ENCODE measurements around the gene ASB1. TPM values are rescaled to one million over a fixed set of nuclear protein-coding genes. Genes with fewer than 3 reads are reported as not detected.

The ASB1 gene
- total RNA-seq, 1 experiment from 2014 or later: 27.7 TPM

DNA sequence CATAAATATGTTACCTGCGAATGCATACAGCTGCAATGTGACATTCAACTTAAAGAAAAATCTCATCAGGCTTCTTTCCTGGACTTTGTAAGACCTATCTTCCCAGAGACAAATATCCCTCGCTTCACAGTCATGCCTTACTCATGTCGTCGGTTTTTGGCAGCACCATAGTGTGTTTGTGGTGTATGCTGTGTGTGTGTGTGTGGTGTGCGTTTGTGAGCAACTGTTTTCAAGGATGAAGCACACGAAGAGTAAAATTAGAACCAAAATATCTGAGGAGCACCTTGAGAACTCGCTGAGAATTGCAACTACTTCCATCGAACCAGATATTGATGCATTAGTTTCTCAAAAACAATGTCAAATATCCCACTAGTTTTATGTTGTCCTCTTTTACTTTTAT, 56.9 kb downstream of the ASB1 start:
- DNase-seq (ENCODE audit: low spot score): no peak
- in situ Hi-C loops (cut with HindIII; ENCODE audit: low sequenced_read_pairs): no loop called here

- in situ Hi-C loops (cut with HindIII; ENCODE audit: low sequenced_read_pairs): no loop called here
- DNase-seq (ENCODE audit: low spot score): no peak
Observed at GRCh38 chr2:238484522-238485452, 58.1 kb downstream of the ASB1 start.

DNA sequence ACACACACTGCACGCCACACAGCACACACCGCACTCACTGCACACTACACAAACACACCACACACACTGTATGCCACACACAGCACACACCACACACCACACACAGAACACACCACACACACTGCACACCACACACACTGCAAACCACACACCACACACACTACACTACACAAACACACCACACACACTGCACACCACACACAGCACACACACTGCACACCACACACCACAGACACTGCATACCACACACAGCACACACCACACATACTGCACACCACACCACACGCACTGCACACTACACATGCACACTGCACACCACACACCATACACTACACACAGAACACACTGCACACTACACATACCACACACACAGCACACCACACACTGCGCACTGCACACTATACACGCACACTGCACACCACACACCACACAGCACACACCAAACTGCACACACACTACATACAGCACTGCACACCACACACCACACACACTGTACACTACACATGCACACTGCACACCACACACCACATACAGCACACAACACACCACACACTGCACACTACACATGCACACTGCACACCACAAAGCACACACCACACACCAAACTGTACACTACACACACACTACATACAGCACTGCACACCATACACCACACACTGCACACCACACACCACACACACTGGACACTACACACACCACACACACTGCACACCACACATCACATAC, 59.6 kb downstream of the ASB1 start:
- in situ Hi-C loops (cut with HindIII; ENCODE audit: low sequenced_read_pairs): no loop called here
- DNase-seq (ENCODE audit: low spot score): no peak

- in situ Hi-C loops (cut with HindIII; ENCODE audit: low sequenced_read_pairs): no loop called here
- no peak for DNase-seq (ENCODE audit: low spot score)
Observed at GRCh38 chr2:238487134-238487533, 60.4 kb downstream of the ASB1 start.

GRCh38 chr2:238487652-238488346, 61.1 kb downstream of the ASB1 start:
- no peak for DNase-seq (ENCODE audit: low spot score)
- in situ Hi-C loops (cut with HindIII; ENCODE audit: low sequenced_read_pairs): no loop called here

DNA sequence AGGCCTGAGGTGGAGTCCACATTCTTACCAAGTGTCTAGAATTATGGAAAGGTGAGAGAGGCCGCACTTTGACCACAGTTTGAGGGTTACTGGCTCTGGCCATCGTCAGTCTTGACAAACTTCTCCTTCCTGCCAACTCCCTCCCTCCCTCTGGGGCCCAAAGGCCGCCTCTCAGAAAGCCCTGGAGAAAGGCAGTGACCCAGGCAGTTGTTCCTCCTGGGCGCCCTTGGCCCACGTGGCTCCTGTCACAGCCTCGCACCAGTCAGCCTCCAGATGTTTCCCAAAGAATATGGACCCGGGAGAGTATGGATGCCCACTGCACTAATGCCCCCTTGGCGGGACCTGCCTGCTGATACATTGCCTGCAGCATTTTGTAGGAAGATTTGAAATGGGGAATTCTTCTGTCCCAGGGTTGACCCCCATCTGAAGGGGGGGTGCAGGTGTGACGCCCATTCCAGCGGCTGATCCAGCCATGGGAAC, 61.7 kb downstream of the ASB1 start:
- no peak for DNase-seq (ENCODE audit: low spot score)
- in situ Hi-C loops (cut with HindIII; ENCODE audit: low sequenced_read_pairs): no loop called here

- in situ Hi-C loops (cut with HindIII; ENCODE audit: low sequenced_read_pairs): no loop called here
Observed at GRCh38 chr2:238489431-238489830, 62.7 kb downstream of the ASB1 start.

DNA sequence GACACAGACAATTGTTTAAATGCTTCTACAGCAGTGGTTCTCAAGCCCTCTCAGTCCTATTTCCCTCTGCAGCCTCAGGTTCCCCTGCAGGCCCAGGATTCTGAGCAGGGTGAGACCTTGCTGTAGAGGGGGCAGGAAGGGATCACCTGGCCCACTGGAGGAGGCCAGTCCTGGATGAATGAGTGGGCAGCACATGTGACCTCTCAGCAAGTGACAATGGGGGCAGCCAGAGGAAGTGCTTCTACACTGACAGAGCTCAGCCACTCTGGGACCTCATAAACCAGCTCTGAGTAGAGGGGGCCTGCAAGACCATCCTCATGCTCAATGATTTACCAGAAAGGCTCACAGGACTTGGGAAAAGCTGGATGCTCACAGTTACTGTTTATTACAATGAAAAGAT, 63.2 kb downstream of the ASB1 start:
- no peak for DNase-seq (ENCODE audit: low spot score)
- in situ Hi-C loops (cut with HindIII; ENCODE audit: low sequenced_read_pairs): no loop called here

More at GRCh38 chr2:238489431-238489830, 62.7 kb downstream of the ASB1 start:
- no peak for DNase-seq (ENCODE audit: low spot score)

DNA sequence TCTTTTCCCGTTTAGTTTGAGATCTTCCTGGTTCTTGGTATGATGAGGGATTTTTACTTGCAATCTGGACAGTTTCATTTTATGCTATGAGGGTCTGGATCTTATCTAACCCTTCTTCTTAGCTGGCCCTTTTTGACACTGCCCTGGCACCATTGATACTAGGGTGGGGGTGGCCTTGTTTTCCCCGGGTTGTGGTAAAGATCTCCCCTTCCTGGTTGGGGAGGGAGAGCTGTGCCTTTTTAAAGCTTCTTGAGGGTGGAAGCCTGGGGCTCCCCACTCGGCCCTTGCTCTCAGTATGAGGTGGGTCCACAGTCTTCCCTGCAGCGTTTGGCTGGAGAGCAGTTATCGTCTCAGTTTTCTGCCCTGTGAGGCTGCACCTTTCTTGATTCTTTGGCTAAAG, 66.1 kb downstream of the ASB1 start:
- DNase-seq (ENCODE audit: low spot score): no peak
- in situ Hi-C loops (cut with HindIII; ENCODE audit: low sequenced_read_pairs): no loop called here

DNA sequence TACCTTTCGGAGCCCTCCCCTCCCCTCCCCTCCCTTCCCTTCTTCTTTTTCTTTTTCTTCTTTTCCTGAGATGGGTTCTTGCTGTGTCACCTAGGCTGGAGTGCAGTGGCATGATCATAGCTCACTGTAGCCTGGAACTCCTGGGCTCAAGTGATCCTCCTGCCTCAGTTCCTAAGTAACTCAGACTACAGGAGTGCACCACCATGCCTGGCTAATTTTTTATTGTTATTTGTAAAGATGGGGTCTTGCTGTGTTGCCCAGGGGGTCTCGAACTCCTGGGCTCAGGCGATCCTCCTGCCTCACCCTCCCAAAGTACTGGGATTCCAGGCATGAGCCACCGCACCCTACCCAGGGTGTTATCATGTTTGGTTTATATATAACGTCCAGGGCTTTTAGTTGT, 66.7 kb downstream of the ASB1 start:
- DNase-seq (ENCODE audit: low spot score): no peak
- in situ Hi-C loops (cut with HindIII; ENCODE audit: low sequenced_read_pairs): no loop called here

- in situ Hi-C loops (cut with HindIII; ENCODE audit: low sequenced_read_pairs): no loop called here
- no peak for DNase-seq (ENCODE audit: low spot score)
Observed at GRCh38 chr2:238493880-238494572, 67.3 kb downstream of the ASB1 start.

DNA sequence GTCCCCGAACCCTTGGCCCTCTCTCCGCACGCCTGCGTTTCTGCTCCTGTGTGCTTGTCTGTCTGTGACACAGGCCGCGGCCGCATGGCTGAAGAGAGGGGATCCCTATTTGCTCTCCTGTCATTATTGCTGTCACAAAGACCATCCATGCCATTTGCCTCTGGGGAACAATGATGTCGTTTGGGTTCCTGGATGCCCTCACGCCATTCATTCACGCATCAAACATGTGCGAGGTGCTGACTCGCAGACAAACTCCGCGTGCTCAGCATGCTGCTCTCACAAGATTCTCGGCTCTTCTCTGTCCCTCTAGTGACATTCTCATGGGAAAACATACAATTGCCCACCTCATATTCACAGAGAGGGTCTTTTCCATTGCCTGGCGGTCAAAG, 67.8 kb downstream of the ASB1 start:
- DNase-seq (ENCODE audit: low spot score): no peak
- in situ Hi-C loops (cut with HindIII; ENCODE audit: low sequenced_read_pairs): no loop called here

DNA sequence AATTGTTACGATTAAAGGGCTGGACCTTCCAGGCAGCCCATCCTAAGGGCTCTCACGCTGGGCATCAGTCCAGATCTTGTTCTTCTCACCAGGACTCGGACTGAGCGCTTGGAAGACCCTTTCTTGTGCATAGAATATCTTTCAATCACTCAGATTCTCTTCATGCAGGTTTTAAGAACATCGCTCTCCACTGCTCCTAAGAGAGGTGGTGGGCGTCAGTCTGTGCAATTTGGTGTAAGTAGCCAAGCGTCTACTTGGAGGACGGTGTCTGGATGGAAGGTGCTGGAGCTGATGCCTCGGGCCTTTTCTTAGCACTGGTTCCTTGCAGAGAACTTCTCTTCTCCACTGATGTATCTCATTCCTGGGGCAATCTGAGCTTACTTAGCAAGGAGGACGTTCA, 68.7 kb downstream of the ASB1 start:
- in situ Hi-C loops (cut with HindIII; ENCODE audit: low sequenced_read_pairs): no loop called here
- no peak for DNase-seq (ENCODE audit: low spot score)

DNA sequence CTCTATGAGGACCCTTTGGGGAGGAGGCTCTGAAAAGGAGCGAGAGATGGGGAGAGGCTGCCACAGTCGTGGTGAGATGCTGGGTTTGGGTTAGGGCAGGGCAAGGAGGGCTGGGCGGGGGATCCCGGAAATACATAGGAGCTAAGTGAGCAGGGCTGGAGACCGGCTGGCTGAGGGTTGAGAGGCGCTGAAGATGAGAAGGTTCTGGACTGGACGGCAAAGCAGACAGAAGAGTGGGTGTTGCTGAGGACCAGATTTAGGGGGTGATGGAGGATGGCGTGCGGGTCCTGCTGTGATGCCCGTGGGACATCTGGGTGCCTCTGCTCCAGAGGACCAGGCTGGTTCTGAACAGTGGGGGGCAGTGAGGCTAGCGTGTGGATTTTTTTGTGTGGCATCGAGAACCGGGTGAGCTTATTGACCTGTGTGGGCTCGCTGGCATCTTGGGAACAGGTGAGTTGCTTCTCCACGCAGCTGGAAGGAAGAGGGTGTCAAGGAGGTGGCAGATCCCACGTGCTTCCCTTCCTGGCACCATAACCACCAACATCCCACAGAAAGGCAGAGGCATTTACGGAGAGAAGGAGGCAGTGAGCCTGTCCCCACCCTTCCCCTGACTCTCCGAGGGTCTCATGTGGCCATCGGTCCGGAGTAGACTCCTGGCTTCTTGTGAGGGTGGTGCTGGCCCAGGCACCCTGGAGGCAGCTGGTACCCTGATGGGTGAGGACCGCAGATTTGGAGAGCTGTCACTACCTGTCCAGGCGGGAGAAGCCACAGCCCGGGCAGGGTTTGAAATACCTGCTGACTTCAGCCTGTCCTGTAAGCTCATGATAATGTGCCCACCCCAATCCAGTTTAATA, 70.3 kb downstream of the ASB1 start:
- in situ Hi-C loops (cut with HindIII; ENCODE audit: low sequenced_read_pairs): no loop called here
- no peak for DNase-seq (ENCODE audit: low spot score)

DNA sequence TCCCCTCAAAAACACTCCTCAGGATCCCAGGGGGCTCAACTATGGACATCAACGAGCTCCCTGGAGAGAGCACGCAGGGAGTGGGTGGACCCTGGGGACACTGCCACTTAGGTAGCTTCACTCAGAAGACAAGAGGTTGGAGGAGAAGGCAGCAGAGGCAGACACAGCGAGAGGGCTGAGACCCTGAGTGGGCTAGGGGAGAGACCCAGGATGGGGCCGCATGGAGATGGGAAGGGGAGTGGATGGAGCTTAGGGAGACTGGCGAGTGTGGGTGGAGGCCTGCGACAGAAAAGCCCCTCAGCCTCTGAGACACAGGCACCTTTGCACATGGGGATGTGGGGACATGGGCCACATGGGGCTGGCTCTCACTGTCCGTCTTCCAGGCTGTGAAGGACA, 70.9 kb downstream of the ASB1 start:
- no peak for DNase-seq (ENCODE audit: low spot score)
- in situ Hi-C loops (cut with HindIII; ENCODE audit: low sequenced_read_pairs): no loop called here

GRCh38 chr2:238498188-238498587, 71.5 kb downstream of the ASB1 start:
- DNase-seq (ENCODE audit: low spot score): no peak
- in situ Hi-C loops (cut with HindIII; ENCODE audit: low sequenced_read_pairs): no loop called here

GRCh38 chr2:238498691-238499295, 72.1 kb downstream of the ASB1 start:
- no peak for DNase-seq (ENCODE audit: low spot score)
- in situ Hi-C loops (cut with HindIII; ENCODE audit: low sequenced_read_pairs): no loop called here
